Activated CD4-positive, alpha-beta T cell treated with anti-CD3 and anti-CD28 coated beads for 4 hours (primary cell): Measurements from ENCODE around the gene SBK2.
"Not testable (repeated sequence)": the region's sequence is repeated elsewhere in the genome, so short reads cannot be mapped to it uniquely, and the experiment has no call there.

Source experiments
- DNase-seq, 2 donors: peaks; one replicate each; pipeline ENCODE4 v3.0.0-alpha.2; 2020

The SBK2 gene

DNA sequence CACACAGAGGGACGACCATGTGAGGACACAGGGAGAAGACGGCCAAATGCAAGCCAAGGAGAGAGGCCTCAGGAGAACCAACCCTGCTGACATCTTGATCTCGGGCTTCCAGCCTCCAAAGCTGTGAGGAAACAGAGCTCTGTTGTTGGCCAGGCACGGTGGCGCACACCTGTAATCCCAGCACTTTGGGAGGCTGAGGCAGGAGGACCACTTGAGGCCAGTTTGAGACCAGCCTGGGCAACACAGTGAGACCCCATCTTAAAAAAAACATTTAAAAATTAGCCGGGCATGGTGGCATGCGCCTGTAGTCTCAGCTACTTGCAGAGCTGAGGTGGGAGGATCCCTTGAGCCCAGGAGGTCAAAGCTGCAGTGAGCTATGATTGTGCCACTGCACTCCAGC is 2.7 kb downstream of the SBK2 start:
- DNase-seq, result not testable (repeated sequence)

DNA sequence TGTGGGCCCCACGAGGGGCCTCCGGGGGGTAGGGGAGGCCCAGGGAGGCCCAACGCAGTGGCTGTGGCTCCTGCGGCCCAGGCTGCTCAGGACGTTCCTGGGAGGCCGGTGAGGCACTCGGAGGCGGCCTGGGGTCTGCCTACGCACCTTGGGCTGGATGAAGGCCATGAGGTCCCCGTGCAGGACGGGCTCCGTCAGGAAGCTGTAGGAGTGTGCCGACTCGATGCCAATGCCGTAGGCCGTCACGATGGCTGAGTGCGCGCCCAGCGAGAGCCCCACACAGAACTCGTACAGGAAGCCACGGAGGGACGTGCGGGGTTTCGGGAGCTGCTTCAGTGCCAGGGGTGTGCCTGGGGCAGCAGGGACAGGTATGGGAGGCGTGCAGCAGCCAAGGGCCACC is 5.9 kb downstream of the SBK2 start:
- no peak for DNase-seq

DNA sequence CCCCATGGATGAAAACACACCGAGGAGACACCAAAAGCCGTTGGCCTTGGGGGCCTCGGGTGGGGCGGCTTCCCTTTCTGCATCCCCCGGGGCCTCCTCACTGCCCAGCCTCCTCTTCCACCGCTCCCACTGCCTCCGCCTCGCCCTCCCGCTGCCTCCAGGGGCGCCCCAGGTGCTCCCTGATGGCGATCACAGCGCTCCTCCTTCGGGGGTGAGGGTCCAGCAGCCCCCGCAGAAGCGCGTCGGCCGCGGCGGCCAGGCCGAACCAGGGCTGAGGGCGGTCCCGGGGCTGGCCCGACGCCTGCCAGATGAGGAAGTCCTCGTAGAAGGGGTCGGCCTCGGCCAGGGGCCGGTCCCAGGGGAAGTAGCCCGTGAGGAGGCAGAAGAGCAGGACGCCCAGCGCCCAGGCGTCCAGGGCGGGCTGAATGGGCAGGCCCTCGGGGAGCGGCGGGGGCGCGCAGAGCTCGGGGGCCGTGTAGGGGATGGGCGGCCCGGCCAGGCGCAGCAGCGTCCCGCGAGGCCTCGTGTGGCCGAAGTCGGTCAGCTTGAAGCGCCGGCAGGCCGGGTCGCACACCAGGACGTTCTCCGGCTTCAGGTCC is 7.2 kb downstream of the SBK2 start:
- no peak for DNase-seq

DNA sequence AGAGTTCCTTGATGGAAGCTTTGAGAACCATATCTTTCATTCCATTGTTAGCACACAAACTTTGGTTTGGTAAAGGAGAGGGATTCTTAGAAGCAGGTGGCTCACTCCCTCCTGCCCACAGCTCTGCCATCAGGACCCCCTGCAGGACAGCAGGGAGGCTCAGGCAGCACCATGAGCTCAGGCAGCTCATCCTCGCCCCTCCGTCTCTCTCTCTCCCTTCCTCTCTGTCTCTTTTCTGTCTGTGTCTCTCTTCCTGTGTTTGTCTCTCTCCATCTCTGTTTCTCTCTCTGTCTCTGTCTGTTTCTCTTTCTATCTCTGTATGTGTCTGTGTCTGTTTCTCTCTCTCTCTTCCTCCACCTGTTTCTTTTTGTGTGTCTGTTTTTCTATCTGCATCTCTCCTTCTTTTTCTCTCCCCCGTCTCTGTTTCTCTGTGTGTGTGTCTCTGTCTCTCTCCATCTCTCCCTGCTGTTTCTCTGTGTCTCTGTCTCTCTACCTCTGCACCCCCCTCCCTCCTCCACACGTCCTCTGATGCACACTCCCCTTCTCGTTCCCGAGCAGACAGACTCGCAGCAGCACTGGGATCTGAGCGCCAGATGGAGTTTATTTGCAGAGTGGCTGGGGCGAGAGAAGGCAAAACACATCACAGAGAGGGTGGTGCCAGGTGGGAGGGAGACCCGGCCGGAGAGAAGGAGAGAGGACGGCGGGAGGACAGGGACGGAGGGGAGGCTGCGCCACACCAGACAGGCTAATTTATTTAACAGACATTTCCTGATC is 8.7 kb downstream of the SBK2 start:
- DNase-seq, result no peak

DNA sequence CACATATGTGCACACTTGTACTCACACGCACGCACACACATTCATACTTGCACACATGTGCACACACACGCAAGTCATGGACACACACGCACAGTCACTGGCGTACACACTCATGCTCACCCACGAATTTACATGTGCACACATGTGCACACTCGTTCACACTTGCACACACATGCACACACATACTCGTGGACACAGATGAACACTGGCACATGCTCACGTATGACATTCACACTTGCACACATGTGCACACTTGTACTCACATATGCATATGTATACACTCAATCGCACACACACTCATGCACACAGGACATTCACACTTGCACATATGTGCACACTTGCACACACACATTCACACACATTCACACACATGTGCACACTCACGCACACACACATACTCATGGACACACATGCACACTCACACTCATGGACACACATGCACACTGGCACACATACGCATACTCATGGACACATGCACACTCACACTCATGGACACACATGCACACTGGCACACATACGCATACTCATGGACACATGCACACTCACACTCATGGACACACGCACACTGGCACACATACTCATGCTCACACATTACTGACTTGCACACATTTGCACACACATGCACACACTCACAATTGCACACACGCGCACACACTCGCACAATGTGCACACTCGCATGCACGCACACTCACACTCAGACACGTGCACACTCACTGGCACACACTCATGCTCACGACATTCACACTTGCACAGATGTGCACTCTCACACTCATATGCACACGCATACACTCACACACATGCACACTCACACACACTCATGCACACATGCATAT is 9.5 kb downstream of the SBK2 start:
- DNase-seq, result no peak

DNA sequence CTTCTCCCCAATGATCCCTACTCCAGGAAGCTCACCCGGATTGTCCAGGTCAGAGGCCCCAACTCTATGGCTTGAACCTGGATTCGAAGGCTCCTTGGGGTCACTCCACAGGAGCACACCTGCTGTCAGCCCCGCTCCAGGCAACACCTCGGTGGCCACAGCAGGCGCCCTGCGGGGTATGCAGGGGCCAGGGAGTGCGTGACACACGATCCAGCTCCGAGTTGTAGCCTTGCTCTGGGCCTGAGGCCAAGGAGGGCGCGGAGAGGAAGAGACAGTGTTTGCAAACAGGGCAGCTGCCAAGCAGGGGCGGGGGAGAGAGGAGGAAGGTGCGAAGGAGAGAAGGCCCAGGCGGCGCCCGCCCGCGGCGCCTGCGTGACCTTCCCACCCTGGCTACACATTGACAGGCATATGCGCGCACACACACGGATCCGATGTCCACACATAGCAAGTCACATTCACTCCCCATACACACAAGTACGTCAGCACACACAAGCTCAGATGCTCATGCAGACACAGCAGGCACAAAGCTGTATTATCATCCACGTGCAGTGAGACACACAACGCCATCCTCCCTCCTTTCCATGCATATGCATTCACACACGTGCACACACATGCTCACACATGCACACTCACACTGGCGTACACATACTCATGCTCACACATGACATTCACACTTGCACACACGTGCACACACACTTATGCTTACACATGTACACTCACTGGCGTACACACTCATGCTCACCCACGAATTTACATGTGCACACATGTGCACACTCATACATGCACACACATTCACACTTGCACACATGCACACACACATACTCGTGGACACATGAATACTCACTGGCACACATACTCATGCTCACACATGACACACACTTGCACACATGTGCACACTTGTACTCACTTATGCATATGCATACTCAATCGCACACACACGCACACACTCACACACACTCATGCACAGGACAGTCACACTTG is 10.4 kb downstream of the SBK2 start:
- no peak for DNase-seq

DNA sequence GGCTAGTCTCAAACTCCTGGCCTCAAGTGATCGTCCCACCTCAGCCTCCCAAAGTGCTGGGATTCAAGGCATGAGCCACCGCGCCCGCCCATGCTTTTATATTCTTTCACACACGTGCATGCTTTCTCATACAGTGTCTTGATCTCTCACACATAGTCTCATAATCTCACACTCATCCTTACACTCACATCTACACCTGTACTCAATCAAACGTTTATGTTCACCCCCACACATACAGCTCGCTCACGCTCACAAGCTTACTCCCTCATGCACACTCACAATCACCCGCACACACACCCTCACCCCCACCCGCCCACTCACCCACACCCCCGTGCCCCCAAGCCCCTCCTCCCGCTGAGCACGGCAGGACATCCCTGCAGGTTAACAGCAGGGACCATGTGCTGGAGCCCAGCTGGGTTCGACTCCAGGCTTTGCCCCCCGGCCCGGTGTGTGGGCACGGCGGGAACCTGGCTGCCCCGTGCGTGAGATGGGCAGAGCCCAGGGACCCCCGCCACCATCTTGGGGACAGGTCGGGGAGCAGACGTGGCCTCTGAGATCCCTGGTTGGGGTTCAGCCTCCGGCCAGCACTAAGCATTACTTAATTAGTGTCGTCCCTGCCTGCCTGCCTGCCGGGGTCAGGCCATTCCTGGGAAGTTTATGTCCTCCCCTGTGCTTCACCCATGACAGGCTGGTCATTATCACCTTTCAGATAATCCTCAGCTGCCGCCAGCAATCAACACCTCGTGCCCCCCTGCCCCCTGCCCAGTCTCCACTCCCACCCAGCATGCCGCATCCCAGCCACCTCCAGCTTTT is 11.4 kb downstream of the SBK2 start:
- no peak for DNase-seq

DNA sequence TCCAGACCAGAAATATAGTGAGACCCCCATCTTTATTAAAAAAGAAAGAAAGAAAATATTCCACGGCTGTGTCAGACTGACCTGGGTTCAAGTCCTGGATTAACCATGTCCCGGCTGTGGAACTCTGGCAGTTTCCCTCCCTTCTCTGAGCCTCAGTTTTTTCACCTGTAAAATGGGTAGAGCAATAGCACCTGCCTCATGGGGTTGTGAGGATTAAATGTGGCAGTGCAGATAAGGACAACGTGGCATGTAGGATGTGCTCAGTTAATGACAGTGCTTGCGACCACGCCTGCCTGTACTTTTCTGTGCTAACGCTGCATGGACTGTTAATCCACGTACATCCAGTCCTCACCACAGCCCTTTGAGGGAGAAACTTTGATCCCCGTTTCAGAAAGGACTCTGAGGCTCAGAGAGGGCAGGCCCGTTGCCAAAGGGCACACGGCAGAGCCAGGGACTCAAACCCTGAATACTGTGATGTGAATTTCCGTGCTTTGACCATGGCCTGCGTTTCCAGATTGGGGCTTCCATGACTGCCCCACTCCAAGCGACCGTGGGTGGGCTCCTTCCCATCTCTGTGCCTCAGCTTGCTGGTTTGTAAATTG is 16.1 kb downstream of the SBK2 start:
- no peak for DNase-seq

DNA sequence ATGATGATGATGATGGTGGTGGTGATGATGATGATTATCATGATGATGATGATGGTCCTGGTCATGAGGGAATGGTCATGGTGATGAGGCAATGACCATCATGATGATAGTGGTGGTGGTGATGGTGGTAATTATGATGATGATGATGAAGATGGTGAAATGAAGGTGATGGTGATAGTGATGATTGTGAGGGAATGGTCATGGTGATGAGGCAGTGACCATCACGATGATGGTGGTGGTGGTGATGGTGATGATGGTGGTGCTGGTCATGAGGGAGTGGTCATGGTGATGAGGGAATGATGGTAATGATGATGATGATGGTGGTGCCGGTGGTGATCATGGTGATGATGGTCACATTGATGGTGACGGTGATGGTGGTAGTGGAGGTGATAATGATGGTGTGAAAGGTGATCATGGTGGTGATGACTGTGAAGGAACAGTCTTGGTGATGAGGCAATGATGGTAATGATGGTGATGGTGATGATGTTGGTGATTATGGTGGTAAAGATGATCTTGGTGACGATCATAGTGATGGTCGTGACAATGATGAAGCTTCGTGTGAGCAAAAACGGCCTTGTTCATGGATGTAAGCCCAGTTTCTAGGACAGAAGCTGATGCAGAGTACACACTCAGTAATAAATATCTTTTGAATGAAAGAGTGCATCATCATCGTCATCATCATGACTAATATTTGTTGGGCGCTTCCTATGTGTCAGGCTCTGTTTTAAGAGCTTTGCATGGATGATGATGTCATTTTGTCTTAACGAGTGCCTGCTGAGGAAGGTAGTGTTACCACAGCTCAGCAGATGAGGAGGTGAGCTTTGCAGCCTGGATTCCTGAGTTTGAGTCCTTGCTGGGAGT is 17.3 kb downstream of the SBK2 start:
- no peak for DNase-seq

DNA sequence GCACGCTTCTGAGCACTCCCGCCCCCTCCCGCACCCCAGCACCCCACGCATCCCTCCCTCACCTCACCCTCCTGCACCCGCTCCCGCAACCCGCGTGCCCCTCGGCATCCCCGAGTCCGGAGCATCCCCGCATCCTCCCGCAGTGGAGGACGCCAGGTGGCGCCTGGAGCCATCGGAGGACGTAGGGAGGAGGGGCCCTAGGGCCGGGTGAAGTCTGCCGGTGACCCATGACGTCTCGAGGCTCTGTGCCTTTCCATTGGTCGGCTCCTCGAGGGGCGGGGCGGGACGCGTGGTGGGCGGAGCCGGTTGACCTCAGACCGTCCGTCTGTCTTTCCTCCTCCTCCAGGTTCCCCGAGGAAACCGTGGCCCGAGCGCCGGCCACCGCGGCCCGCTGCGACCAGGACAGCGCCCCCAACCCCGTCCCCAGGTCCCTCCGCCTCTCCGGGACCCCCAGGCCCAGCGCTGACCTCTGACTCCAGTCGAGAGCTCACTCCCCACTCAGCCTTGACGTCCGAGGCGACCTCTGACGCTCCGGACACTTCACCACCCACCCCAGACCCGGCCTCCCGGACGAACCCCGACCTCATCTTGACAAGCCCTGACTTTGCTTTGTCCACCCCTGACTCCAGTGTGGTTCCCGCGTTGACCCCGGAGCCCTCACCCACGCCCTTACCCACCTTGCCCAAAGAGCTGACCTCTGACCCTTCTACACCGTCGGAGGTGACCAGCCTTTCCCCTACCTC is 19.9 kb downstream of the SBK2 start:
- DNase-seq, result peak; percentile 90 to 91

DNA sequence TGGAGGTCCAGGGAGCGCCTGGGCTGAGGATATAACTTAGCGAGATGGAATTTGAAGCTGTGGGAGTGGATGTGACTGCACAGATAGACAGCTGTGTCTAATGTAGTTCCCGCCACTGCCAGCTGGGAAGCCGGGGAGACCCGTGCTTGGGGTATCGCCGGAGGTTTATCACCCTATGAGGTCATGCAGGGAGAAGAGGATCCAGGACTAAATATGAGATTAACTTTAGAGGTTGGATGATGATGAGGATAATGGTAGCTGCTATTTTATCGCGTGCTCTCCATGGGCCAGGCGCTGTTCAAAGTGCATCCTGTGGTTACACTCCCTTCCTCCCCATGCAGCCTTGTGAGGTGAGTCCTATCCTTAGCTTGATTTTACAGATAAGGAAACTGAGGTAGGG is 28.8 kb downstream of the SBK2 start:
- no peak for DNase-seq

DNA sequence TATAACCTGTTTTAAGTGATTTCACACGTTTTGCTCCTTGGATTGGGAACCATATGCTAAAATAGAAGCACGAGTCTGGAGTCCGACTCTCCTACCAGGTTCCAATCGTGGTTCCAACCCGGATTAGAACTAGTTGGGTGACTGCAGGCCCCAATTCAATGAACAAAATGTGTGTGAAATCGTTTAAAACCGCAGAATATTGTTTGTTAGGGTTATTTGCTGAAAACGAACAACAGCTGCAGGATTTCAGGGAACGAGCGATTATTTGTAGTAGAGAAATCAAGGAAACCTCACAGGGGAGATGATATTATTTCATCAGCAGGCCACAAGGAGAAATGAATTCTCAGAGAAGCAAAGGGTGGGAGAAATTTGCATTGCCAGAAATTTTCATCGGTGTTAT is 32.0 kb downstream of the SBK2 start:
- DNase-seq, result no peak

DNA sequence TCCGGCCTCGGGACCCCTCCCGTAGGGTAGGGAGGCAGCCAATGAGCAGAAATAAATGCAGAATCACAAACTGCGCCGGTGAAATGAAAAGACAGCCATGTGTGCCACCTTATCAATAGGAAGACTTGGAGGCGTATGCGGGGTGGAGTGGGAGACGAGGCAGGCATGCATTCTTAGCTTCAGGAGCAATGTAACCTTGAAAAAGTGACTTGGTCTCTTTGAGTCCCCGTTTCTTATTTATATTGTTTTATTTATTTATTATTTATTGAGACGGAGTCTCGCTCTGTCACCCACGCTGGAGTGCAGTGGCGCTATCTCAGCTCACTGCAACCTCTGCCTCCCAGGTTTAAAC is 32.7 kb downstream of the SBK2 start:
- no peak for DNase-seq

DNA sequence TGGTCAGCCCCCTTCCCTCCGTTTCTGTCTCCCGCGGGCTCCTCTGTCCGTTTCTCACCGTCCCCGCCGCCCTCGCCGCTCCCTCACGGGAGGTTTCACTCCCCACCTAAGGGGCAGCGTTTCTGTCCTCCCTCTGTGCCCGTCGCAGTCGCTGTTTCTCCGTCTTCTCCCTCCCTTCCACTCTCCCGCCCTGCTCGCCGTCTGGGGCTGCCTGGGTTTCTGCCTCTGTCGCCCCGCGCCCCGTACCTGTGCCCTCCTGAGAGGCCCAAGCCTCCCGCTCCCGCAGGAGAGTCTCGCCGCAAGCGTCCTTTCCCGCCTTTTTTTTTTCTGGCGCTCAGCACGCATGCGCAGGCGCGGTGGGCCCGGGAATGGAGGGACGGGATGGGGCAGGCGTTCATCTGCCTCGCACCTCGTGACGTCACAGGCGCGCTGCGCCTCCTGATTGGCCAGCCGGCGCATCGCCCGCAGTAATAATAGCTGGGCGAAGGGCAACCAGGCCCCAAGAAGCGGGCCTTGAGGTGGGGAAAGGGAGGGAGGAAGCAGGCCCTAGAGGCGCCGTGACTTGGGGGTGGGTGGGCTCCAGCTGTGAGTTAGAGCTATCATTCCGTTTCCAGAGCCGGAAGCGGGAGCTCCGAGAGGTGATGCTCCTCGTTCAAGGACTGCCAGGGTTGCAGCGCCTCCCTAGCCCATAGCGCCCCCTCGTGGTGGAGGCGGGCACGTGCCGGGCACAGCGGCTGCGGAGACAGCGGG is 33.3 kb downstream of the SBK2 start:
- DNase-seq, result peak; percentile 91 to 93

DNA sequence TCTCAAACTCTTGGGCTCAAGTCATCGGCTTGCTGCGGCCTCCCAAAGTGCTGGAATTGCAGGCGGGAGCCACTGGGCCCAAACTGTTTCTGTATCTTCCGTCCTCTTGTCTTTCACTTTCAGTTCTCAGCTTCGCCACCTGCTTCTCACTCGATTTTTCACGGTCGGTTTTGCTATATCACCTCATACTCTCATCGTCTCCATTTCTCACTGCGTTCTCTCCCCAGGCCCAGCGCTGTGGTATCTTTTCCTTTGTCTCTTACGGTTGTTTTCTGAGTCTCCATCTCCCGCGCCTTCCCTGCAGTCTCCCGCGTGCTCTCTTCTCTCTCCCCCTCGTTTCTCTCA is 33.8 kb downstream of the SBK2 start:
- no peak for DNase-seq

DNA sequence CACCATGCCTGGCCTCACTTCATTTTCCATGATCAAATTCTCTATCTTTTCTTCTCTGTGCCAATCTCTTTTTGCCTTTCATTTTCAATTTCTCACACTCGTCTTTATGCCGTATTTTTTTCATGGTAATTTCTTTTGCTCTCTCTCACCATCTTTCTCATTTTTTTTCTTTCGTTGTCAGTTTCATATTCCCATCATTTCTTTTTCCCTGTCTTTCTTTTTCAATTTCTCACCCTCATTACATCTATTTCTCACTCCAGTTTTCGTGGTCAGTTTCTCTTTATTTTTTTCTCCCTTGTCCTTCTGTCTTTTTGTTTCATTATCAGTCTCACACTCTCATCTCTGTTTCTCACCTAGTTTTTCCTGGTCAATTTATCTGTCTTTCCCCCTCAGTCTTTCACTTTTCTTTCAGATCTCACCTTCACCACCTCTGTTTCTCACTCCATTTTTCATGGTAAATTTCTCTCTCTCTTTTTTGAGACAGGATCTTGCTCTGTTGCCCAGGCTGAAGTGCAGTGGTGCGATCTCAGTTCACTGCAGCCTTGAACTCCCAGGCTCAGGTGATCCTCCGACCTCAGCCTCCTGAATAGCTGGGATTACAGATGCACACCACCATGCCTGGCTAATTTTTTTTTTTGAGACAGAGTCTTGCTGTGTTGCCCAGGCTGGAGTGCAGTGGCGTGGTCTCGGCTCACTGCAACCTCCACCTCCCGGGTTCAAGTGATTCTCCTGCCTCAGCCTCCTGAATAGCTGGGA is 34.6 kb downstream of the SBK2 start:
- no peak for DNase-seq

DNA sequence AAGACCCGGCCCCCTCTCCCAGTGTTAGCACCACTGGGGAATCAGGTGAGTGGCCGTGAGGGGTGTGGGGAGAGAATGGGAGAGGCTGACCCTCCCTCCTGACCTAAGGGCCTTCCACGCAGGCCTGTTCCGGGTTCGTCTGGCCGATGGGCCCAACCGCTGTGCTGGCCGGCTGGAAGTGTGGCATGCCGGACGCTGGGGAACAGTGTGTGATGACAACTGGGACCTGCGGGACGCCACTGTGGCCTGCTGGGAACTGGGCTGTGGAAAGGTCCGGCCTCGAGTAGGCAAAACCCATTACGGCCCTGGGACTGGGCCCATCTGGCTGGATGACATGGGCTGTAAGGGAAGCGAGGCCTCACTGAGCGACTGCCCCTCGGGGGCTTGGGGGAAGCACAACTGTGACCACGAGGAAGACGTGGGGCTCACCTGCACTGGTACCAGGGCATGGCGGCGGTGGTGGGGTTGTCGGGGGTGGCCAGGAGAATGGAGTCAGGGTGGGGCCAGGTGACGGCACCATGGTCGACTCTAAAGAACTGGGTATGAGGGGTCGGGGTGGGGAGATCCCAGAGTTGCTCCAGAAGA is 36.5 kb downstream of the SBK2 start:
- DNase-seq, result no peak
